ENCODE results near the gene BANP. TPM values are rescaled to one million over a fixed set of nuclear protein-coding genes. Genes with fewer than 3 reads are reported as not detected.

BANP gene
- total RNA-seq, 1 donor = 25.9 TPM

GRCh38 chr16:88077328-88078108 is 126.3 kb downstream of the BANP start:
- H3K4me3 ChIP-seq (ENCODE audit: low read depth, low read length) = no peak overlapping the region
- DNase-seq (ENCODE audit: low read depth) = no peak
- TF ChIP-seq CTCF (IDR thresholded peaks at IDR 0.05; ENCODE audit: insufficient read depth, low read depth, low read length) = no peak

GRCh38 chr16:88078111-88078775 is 127.0 kb downstream of the BANP start:
- DNase-seq (ENCODE audit: low read depth) = no peak
- no peak for TF ChIP-seq CTCF (IDR thresholded peaks at IDR 0.05; ENCODE audit: insufficient read depth, low read depth, low read length)
- H3K4me3 ChIP-seq (ENCODE audit: low read depth, low read length) = no peak overlapping the region

- no peak overlapping the region for H3K4me3 ChIP-seq (ENCODE audit: low read depth, low read length)
- no peak for DNase-seq (ENCODE audit: low read depth)
- TF ChIP-seq CTCF (IDR thresholded peaks at IDR 0.05; ENCODE audit: insufficient read depth, low read depth, low read length) = no peak
Measured at GRCh38 chr16:88083582-88083981, 132.3 kb downstream of the BANP start.

GRCh38 chr16:88084881-88085280 is 133.6 kb downstream of the BANP start:
- H3K4me3 ChIP-seq (ENCODE audit: low read depth, low read length) = no peak overlapping the region
- peak; percentile 69 for DNase-seq (ENCODE audit: low read depth)
- no peak for TF ChIP-seq CTCF (IDR thresholded peaks at IDR 0.05; ENCODE audit: insufficient read depth, low read depth, low read length)

GRCh38 chr16:88086571-88087516 is 135.6 kb downstream of the BANP start:
- TF ChIP-seq CTCF (IDR thresholded peaks at IDR 0.05; ENCODE audit: insufficient read depth, low read depth, low read length) = no peak
- H3K4me3 ChIP-seq (ENCODE audit: low read depth, low read length) = no peak overlapping the region
- no peak for DNase-seq (ENCODE audit: low read depth)

GRCh38 chr16:88087517-88087877 is 136.3 kb downstream of the BANP start:
- no peak overlapping the region for H3K4me3 ChIP-seq (ENCODE audit: low read depth, low read length)
- DNase-seq (ENCODE audit: low read depth) = no peak
- TF ChIP-seq CTCF (IDR thresholded peaks at IDR 0.05; ENCODE audit: insufficient read depth, low read depth, low read length) = no peak
